LNCaP clone FGC (cell line): ENCODE measurements around the gene PTPRG.

ENCODE experiments used
- DNase-seq: peaks from one replicate; pipeline ENCODE4 v3.0.0-alpha.2; 2011; ENCODE audit warnings: low read depth
- H3K4me3 ChIP-seq: 2 replicates; pipeline ENCODE4 v1.5.1; 2011; ENCODE audit warnings: mild to moderate bottlenecking, low read depth, low read length, control low read depth
- CTCF ChIP-seq: IDR thresholded peaks from 2 replicates; pipeline ENCODE4 v1.5.1; 2012; ENCODE audit warnings: mild to moderate bottlenecking; ENCODE audit not compliant: control insufficient read depth, insufficient read depth; ENCODE audit errors: extremely low read depth

PTPRG gene

GRCh38 chr3:61665987-61666386, 104.6 kb downstream of the PTPRG start:
- DNase-seq: no peak
- TF ChIP-seq CTCF: no peak
- H3K4me3 ChIP-seq: no peak overlapping the region

GRCh38 chr3:61666615-61667330, 105.4 kb downstream of the PTPRG start:
- DNase-seq: no peak
- H3K4me3 ChIP-seq: no peak overlapping the region
- TF ChIP-seq CTCF: no peak

GRCh38 chr3:61667383-61667782, 106.0 kb downstream of the PTPRG start:
- H3K4me3 ChIP-seq: no peak overlapping the region
- DNase-seq: no peak
- TF ChIP-seq CTCF: no peak

- DNase-seq: no peak
- no peak overlapping the region for H3K4me3 ChIP-seq
- no peak for TF ChIP-seq CTCF
Measured at GRCh38 chr3:61667814-61668213, 106.4 kb downstream of the PTPRG start.

- no peak overlapping the region for H3K4me3 ChIP-seq
- no peak for TF ChIP-seq CTCF
- DNase-seq: no peak
Measured at GRCh38 chr3:61668317-61668864, 107.0 kb downstream of the PTPRG start.

GRCh38 chr3:61669203-61669602, 107.8 kb downstream of the PTPRG start:
- no peak for DNase-seq
- no peak overlapping the region for H3K4me3 ChIP-seq
- no peak for TF ChIP-seq CTCF
